ENCODE data around the gene MOB4. TPM values are rescaled to one million over a fixed set of nuclear protein-coding genes. Genes with fewer than 3 reads are reported as not detected.

The MOB4 gene
- polyA plus RNA-seq, 1 donor from 2014 or later, result 81.5 TPM

DNA sequence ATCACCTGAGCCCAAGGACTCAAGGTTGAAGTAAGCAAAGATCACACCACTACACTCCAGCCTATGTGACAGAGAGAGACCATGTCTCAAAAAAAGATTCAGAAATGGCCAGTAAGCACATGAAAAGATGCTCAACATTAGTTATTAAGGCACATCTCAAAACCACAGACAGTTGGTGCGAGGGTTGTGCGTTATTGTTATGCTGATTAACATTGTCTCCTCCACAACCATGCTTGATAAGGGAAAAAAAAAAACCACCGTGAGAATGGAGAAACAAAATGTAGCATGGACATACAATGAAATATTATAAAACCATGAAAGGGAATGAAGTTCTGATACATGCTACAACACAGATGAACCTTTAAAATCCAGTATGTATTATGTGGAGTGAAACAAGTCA is 27.3 kb downstream of the MOB4 start:
- no peak overlapping the region for H3K4me3 ChIP-seq (ENCODE audit: low read length)
- no peak for TF ChIP-seq SMC3 (conservative IDR thresholded peaks at IDR 0.05; ENCODE audit: poor library complexity)
- TF ChIP-seq, protein P1, sequence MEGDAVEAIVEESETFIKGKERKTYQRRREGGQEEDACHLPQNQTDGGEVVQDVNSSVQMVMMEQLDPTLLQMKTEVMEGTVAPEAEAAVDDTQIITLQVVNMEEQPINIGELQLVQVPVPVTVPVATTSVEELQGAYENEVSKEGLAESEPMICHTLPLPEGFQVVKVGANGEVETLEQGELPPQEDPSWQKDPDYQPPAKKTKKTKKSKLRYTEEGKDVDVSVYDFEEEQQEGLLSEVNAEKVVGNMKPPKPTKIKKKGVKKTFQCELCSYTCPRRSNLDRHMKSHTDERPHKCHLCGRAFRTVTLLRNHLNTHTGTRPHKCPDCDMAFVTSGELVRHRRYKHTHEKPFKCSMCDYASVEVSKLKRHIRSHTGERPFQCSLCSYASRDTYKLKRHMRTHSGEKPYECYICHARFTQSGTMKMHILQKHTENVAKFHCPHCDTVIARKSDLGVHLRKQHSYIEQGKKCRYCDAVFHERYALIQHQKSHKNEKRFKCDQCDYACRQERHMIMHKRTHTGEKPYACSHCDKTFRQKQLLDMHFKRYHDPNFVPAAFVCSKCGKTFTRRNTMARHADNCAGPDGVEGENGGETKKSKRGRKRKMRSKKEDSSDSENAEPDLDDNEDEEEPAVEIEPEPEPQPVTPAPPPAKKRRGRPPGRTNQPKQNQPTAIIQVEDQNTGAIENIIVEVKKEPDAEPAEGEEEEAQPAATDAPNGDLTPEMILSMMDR (IDR thresholded peaks at IDR 0.05; ENCODE audit: poor library complexity, severe bottlenecking), result no peak
- no peaks in the 10 kb centered on the region for H3K9me2 ChIP-seq (ENCODE audit: insufficient read depth, low read length)
- no peak overlapping the region for H3K4me2 ChIP-seq (ENCODE audit: low read length)
- no peaks in the 10 kb centered on the region for H4K20me1 ChIP-seq (ENCODE audit: insufficient read depth)
- H3K36me3 ChIP-seq (ENCODE audit: insufficient read depth, low read length), result no peaks in the 10 kb centered on the region
- H3K9me3 ChIP-seq (ENCODE audit: low read length), result no peaks in the 10 kb centered on the region
- no peak overlapping the region for H3K27ac ChIP-seq (ENCODE audit: low read length)
- no peaks in the 10 kb centered on the region for H3K27me3 ChIP-seq (ENCODE audit: insufficient read depth, low read depth, low read length)
- peaks cover 4% of the 10 kb centered on the region for H3K79me2 ChIP-seq (replicated peaks; ENCODE audit: insufficient read depth, low read length)
- no peak overlapping the region for H2AFZ ChIP-seq (ENCODE audit: low read depth, low read length)
- no peak overlapping the region for H3K9ac ChIP-seq (ENCODE audit: low read length)
- no peaks in the 10 kb centered on the region for H3F3A ChIP-seq (ENCODE audit: insufficient read depth, low read length, poor library complexity, severe bottlenecking)

DNA sequence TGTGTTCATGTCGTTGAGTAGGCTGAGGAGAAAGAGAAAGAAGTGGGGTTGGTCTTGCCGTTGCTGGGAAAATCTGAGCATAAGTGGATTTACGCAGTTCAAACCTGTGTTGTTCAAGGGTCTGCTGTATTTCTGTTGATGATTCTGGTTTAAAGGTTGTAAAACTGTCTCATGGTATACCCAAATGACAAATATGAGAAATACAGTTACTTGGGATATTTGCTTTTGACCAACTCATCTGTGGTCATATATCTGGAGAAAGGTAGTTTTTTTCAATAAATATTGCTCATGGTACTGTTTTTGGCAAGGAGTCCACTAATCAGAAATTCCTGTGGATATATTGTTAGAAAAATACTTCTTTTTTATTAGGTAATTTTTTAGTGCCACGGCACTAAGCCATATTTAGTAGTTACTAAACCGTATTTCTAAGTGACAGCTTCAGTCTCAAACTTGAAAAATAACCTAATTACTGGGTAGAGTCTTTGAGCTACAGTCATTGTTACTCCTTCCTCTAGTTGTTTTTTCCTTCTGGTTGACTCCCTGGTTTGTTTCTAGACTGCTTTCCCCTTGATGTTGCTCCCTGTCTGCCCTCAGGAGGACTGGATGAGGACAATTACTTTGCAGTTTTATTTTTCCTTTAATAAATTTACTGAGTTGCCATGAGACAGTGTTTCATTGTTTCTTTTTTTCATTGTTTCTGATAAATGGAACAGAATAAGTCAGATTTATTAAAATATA is 31.5 kb downstream of the MOB4 start:
- no peak overlapping the region for H3K27ac ChIP-seq (ENCODE audit: low read length)
- H3K79me2 ChIP-seq (replicated peaks; ENCODE audit: insufficient read depth, low read length), result peaks cover 4% of the 10 kb centered on the region
- no peaks in the 10 kb centered on the region for H4K20me1 ChIP-seq (ENCODE audit: insufficient read depth)
- no peak overlapping the region for H3K9ac ChIP-seq (ENCODE audit: low read length)
- H3F3A ChIP-seq (ENCODE audit: insufficient read depth, low read length, poor library complexity, severe bottlenecking), result no peaks in the 10 kb centered on the region
- H3K4me3 ChIP-seq (ENCODE audit: low read length), result no peak overlapping the region
- H3K27me3 ChIP-seq (ENCODE audit: insufficient read depth, low read depth, low read length), result no peaks in the 10 kb centered on the region
- H2AFZ ChIP-seq (ENCODE audit: low read depth, low read length), result no peak overlapping the region
- no peak for TF ChIP-seq SMC3 (conservative IDR thresholded peaks at IDR 0.05; ENCODE audit: poor library complexity)
- no peak for TF ChIP-seq RAD21 (conservative IDR thresholded peaks at IDR 0.05)
- TF ChIP-seq, protein P1 (IDR thresholded peaks at IDR 0.05; ENCODE audit: poor library complexity, severe bottlenecking), result no peak
- TF ChIP-seq POLR2AphosphoS5 (IDR thresholded peaks at IDR 0.05), result no peak
- no peak for TF ChIP-seq EZH2 (IDR thresholded peaks at IDR 0.05; ENCODE audit: borderline replicate concordance, insufficient read depth, low read length, poor library complexity, severe bottlenecking)
- TF ChIP-seq MXI1 (conservative IDR thresholded peaks at IDR 0.05; ENCODE audit: poor library complexity, severe bottlenecking), result no peak
- TF ChIP-seq, protein P2, sequence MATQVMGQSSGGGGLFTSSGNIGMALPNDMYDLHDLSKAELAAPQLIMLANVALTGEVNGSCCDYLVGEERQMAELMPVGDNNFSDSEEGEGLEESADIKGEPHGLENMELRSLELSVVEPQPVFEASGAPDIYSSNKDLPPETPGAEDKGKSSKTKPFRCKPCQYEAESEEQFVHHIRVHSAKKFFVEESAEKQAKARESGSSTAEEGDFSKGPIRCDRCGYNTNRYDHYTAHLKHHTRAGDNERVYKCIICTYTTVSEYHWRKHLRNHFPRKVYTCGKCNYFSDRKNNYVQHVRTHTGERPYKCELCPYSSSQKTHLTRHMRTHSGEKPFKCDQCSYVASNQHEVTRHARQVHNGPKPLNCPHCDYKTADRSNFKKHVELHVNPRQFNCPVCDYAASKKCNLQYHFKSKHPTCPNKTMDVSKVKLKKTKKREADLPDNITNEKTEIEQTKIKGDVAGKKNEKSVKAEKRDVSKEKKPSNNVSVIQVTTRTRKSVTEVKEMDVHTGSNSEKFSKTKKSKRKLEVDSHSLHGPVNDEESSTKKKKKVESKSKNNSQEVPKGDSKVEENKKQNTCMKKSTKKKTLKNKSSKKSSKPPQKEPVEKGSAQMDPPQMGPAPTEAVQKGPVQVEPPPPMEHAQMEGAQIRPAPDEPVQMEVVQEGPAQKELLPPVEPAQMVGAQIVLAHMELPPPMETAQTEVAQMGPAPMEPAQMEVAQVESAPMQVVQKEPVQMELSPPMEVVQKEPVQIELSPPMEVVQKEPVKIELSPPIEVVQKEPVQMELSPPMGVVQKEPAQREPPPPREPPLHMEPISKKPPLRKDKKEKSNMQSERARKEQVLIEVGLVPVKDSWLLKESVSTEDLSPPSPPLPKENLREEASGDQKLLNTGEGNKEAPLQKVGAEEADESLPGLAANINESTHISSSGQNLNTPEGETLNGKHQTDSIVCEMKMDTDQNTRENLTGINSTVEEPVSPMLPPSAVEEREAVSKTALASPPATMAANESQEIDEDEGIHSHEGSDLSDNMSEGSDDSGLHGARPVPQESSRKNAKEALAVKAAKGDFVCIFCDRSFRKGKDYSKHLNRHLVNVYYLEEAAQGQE (IDR thresholded peaks at IDR 0.05; ENCODE audit: borderline replicate concordance), result no peak
- TF ChIP-seq EP300 (conservative IDR thresholded peaks at IDR 0.05; ENCODE audit: poor library complexity, severe bottlenecking), result no peak
- TF ChIP-seq TAF1 (IDR thresholded peaks at IDR 0.05; ENCODE audit: low read depth), result no peak
- H3K36me3 ChIP-seq (ENCODE audit: insufficient read depth, low read length), result no peaks in the 10 kb centered on the region
- H3K9me3 ChIP-seq (ENCODE audit: low read length), result no peaks in the 10 kb centered on the region
- H3K4me2 ChIP-seq (ENCODE audit: low read length), result no peak overlapping the region
- no peaks in the 10 kb centered on the region for H3K9me2 ChIP-seq (ENCODE audit: insufficient read depth, low read length)
